ENCODE results near the gene FBXO31. TPM values are rescaled to one million over a fixed set of nuclear protein-coding genes. Genes with fewer than 3 reads are reported as not detected.

Gene FBXO31
- total and polyA plus RNA-seq, 9 of the 15 experiments (the other 6 are each of a cell fraction or from before 2014, with no cell fraction given), result 0.18 to 33.3 (median 10.9) TPM

- no peak for TF ChIP-seq KDM2B (CRISPR knock-in tag; IDR thresholded peaks at IDR 0.05)
- TF ChIP-seq ZNF175 (CRISPR knock-in tag; IDR thresholded peaks at IDR 0.05; ENCODE audit: low read depth), result no peak
- TF ChIP-seq PPARD (CRISPR knock-in tag; IDR thresholded peaks at IDR 0.05), result no peak
These were observed 63.5 kb downstream of the FBXO31 start (continued) for GRCh38 chr16:87319997-87320491.

DNA sequence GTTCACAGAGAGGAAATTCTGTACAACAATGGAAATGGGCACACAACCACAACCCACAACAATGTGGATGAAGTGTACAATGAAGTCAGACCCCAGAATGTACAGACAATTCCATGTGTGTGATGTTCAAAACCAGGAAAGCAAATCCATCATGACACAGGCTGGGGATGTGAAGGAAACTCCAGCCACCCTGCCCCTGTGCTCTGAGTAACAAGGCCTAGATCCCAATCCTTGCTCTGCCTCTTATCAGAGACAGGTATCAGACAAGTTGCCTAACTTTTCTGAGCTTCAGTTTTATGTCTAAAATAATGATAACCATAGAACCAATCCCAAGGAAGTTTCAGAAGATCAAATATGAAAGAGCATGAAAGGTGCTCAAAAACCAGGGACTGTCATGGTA lies 64.6 kb downstream of the FBXO31 start:
- H3K36me3 ChIP-seq (ENCODE audit: control insufficient read depth, insufficient read depth, low read length), result peaks cover 24% of the 10 kb centered on the region
- H3K79me2 ChIP-seq (ENCODE audit: control insufficient read depth, insufficient read depth, low read length), result peaks cover 22% of the 10 kb centered on the region
- FAIRE-seq (peak; percentile 85), DNase-seq (ENCODE audit: extremely low read depth in 1 of 4, low spot score in 3 of 4) (no peak), ATAC-seq (no peak)
- TF ChIP-seq NR4A1 (CRISPR knock-in tag; IDR thresholded peaks at IDR 0.05), result no peak
- no peak for TF ChIP-seq NR4A1 (tag; IDR thresholded peaks at IDR 0.05)
- TF ChIP-seq USF2 (CRISPR knock-in tag; IDR thresholded peaks at IDR 0.05), result no peak
- TF ChIP-seq POLR2AphosphoS2 (IDR thresholded peaks at IDR 0.05; ENCODE audit: low read length), result peak; percentile 72; the same call in 1 of the 2 replicates
- no peaks in the 10 kb centered on the region for H3K27me3 ChIP-seq (ENCODE audit: control insufficient read depth in 2 of 2, insufficient read depth in 2 of 2, low read length in 2 of 2)
- peaks cover 13 to 21% of the 10 kb centered on the region in 2 experiments for H3K4me1 ChIP-seq (replicated peaks in 1 of 2; ENCODE audit: control insufficient read depth in 2 of 2, insufficient read depth in 2 of 2, low read length in 2 of 2)
- in situ Hi-C loops (cut with MboI) (no loop called here), intact Hi-C loops (cut with micrococcal nuclease) (no loop called here)
- POLR2A ChIA-PET, result interaction anchor here (0.7 to 5.2 kb wide), 7 partner anchors 10 to 102 kb away, joined by 3 to 42 read pairs (median 4); partner anchors contain the start of gene FBXO31
- H3K9me3 ChIP-seq (replicated peaks; ENCODE audit: control insufficient read depth, insufficient read depth, low read depth, low read length), result no peaks in the 10 kb centered on the region
- BruUV-seq (replicated peaks), result TSS peak; percentile 77
- no peak overlapping the region for H3K4me3 ChIP-seq
- CTCF ChIA-PET (ENCODE audit: low intra/inter-chr PET ratio), result no interaction called here
- no peaks in the 10 kb centered on the region for H4K20me1 ChIP-seq (replicated peaks; ENCODE audit: control insufficient read depth, insufficient read depth, low read length)
- H3K9ac ChIP-seq (ENCODE audit: insufficient read depth in 1 of 2, low read depth in 2 of 2, low read length in 2 of 2), result peak overlapping the region in 1 of 2 experiments; percentile 92; a peak in 1 of 4 replicates
- H3K27ac ChIP-seq (ENCODE audit: extremely low read depth, low read depth, low read length), result peak overlapping the region; percentile 93; the same call in 1 of the 3 replicates
- H3K9me1 ChIP-seq (ENCODE audit: control insufficient read depth, insufficient read depth, low read length), result peaks cover 2% of the 10 kb centered on the region
- no peak overlapping the region for H2AFZ ChIP-seq (ENCODE audit: low read depth, low read length)
- peak overlapping the region; percentile 99 for H3K4me2 ChIP-seq (ENCODE audit: insufficient read depth, low read length)

Measured in K562 (cell line).